SK-N-MC (cell line): ENCODE data around the gene RALY.

Experiments
- EZH2 ChIP-seq: fragments of 200-600 bp; sonication (generic); IDR thresholded peaks from one replicate; pipeline ENCODE4 v1.6.1; 2017; ENCODE audit warnings: antibody characterized with exemption
- POLR2AphosphoS5 ChIP-seq: IDR thresholded peaks from 2 replicates; pipeline ENCODE4 v1.6.1; 2012; ENCODE audit warnings: mild to moderate bottlenecking, low read depth, low read length, borderline replicate concordance

DNA sequence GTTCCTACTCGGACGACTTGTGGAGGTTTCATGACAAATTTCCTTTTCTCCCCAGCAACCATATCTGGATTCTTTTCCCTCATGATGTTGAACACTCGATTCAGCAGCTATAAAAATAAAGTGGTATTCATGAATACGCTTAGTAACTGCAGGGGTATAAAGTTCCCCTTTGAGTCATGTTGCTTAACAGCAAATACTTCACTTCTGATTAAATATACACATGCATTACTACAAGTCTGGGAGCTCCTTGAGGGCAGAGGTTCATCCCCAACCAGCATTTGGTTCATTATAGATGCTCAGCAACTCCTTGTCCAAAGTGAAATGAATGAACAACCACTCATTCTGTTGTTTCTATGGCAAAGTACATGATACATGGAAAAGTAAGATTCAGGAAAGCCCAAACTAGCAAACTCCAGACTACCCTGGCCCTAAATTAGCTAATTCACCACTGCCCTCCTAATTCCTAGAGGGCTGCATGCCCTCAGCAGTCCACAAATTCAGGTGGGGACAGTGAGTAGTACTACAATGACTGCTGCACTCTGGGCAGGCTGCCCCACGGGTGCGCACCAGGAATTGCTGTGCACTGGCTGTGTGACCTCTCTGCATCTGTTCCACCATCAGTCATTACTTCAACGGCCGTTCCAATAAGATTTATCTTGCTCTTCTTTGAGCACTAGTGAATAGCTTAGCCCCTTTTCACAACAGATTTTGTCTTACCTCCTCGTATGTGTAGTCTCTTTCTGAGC lies 103.2 kb downstream of the RALY start:
- TF ChIP-seq POLR2AphosphoS5 (no peak), EZH2 (no peak)
